SU-DHL-6 (cell line): ENCODE results near the gene CNTNAP5.

Experiments used
- H2AFZ ChIP-seq: fragments of 200-600 bp; sonication (generic); 2 replicates; pipeline ENCODE4 v1.6.1; 2014; ENCODE audit warnings: low read depth, mild to moderate bottlenecking, moderate library complexity, mixed read lengths, antibody characterized with exemption, low read length; ENCODE audit not compliant: severe bottlenecking
- H3F3A ChIP-seq: fragments of 200-600 bp; shearing (Covaris generic); 2 replicates; pipeline ENCODE4 v1.6.0; 2016; ENCODE audit warnings: antibody characterized with exemption, mild to moderate bottlenecking; ENCODE audit not compliant: insufficient read depth
- H3K27ac ChIP-seq: fragments of 200-600 bp; sonication (generic); 2 replicates; pipeline ENCODE4 v1.5.1; 2016; ENCODE audit warnings: low read depth, mild to moderate bottlenecking, low read length, moderate library complexity, mixed read lengths
- H3K27me3 ChIP-seq: fragments of 200-600 bp; sonication (generic), shearing (Covaris generic); 2 replicates; pipeline ENCODE4 v1.6.0; 2014; ENCODE audit warnings: mild to moderate bottlenecking, low read length
- H3K36me3 ChIP-seq: fragments of 200-600 bp; sonication (generic); 2 replicates; pipeline ENCODE4 v1.6.1; 2014; ENCODE audit warnings: mild to moderate bottlenecking, low read length, mixed read lengths
- H3K4me2 ChIP-seq: fragments of 300-600, 200-600 bp; shearing (Covaris generic), sonication (generic); 2 replicates; pipeline ENCODE4 v1.6.0; 2014; ENCODE audit warnings: low read length, low read depth, mild to moderate bottlenecking; ENCODE audit not compliant: poor library complexity, severe bottlenecking
- H3K4me3 ChIP-seq: fragments of 200-600 bp; sonication (generic); 2 replicates; pipeline ENCODE4 v1.5.1; 2014; ENCODE audit warnings: antibody characterized with exemption, low read length, mild to moderate bottlenecking, mixed read lengths; ENCODE audit not compliant: insufficient read depth, poor library complexity, severe bottlenecking
- H3K79me2 ChIP-seq: fragments of 200-600 bp; sonication (generic); 2 replicates; pipeline ENCODE4 v1.6.1; 2014; ENCODE audit warnings: mild to moderate bottlenecking, low read length, moderate library complexity; ENCODE audit not compliant: insufficient read depth
- H3K9ac ChIP-seq: fragments of 200-600 bp; sonication (generic); 2 replicates; pipeline ENCODE4 v1.7.0; 2014; ENCODE audit warnings: mild to moderate bottlenecking, low read length
- H3K9me2 ChIP-seq: fragments of 200-600 bp; sonication (generic); replicated peaks from 2 replicates; pipeline ENCODE4 v1.6.1; 2014; ENCODE audit warnings: low read length; ENCODE audit not compliant: insufficient read depth
- H3K9me3 ChIP-seq: fragments of 200-600 bp; sonication (generic); 2 replicates; pipeline ENCODE4 v1.6.1; 2014; ENCODE audit warnings: low read length, mixed read lengths; ENCODE audit not compliant: insufficient read depth
- H4K20me1 ChIP-seq: fragments of 200-600 bp; sonication (generic); 2 replicates; pipeline ENCODE4 v1.6.1; 2014; ENCODE audit warnings: low read depth, mild to moderate bottlenecking, antibody characterized with exemption, low read length, moderate library complexity, mixed read lengths
- EZH2phosphoT487 ChIP-seq: fragments of 200-600 bp; sonication (generic), shearing (Covaris generic); conservative IDR thresholded peaks from 2 replicates; pipeline ENCODE4 v1.6.1; 2018; ENCODE audit warnings: mild to moderate bottlenecking, antibody characterized with exemption, low read length, moderate library complexity, mixed read lengths
- TF ChIP-seq, protein P1 (sequence below): fragments of 200-600 bp; sonication (generic); IDR thresholded peaks from one replicate; pipeline ENCODE4 v1.5.1; 2017; ENCODE audit warnings: antibody characterized with exemption, mild to moderate bottlenecking, low read length, moderate library complexity; ENCODE audit not compliant: insufficient read depth, poor library complexity, severe bottlenecking

The CNTNAP5 gene

DNA sequence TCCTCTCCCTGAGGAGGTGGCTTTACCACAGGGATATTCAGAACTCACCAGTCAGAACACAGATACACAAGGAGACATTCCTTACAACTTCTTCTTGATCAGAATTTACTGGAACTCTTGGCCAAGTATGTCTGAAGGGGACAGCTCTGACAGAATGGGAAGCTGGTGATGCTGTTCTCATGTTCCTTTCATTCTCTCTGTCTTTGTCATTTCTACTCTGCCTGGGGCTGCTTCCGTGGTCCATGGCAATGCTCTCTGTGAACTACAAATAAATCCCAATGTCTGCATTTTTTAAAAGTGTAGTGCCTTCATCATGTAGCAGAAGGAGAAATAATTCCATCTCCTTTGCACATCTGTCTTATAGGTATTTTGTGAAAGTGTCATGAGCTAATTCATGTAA lies 730.3 kb downstream of the CNTNAP5 start:
- no peak for TF ChIP-seq EZH2phosphoT487
- TF ChIP-seq, protein P1, sequence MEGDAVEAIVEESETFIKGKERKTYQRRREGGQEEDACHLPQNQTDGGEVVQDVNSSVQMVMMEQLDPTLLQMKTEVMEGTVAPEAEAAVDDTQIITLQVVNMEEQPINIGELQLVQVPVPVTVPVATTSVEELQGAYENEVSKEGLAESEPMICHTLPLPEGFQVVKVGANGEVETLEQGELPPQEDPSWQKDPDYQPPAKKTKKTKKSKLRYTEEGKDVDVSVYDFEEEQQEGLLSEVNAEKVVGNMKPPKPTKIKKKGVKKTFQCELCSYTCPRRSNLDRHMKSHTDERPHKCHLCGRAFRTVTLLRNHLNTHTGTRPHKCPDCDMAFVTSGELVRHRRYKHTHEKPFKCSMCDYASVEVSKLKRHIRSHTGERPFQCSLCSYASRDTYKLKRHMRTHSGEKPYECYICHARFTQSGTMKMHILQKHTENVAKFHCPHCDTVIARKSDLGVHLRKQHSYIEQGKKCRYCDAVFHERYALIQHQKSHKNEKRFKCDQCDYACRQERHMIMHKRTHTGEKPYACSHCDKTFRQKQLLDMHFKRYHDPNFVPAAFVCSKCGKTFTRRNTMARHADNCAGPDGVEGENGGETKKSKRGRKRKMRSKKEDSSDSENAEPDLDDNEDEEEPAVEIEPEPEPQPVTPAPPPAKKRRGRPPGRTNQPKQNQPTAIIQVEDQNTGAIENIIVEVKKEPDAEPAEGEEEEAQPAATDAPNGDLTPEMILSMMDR, result no peak
- Histone ChIP-seq H4K20me1 (no peaks in the 10 kb centered on the region), H3K9me2 (no peaks in the 10 kb centered on the region), H3K27me3 (no peaks in the 10 kb centered on the region), H3K27ac (no peak overlapping the region), H3K9ac (no peak overlapping the region), H2AFZ (no peak overlapping the region), H3K36me3 (no peaks in the 10 kb centered on the region), H3F3A (no peaks in the 10 kb centered on the region), H3K9me3 (no peaks in the 10 kb centered on the region), H3K79me2 (no peaks in the 10 kb centered on the region), H3K4me3 (no peak overlapping the region), H3K4me2 (no peak overlapping the region)

DNA sequence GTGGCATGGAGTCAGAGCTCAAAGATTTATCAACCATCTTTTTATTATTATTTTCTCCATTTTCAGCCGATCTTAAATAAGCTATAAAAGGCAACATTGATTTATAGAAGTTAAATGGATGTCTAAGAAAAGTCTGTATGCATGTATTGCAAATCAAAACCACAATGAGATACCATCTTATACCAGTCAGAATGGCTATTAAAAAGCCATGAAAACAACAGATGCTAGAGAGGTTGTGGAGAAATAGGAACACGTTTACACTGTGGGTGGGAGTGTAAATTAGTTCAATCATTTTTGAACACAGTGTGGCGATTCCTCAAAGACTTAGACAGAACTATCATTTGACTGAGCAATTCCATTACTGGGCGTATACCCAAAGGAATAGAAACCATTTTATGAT lies 731.0 kb downstream of the CNTNAP5 start:
- no peak overlapping the region for H3K27ac ChIP-seq
- no peaks in the 10 kb centered on the region for H4K20me1 ChIP-seq
- no peak overlapping the region for H3K4me2 ChIP-seq
- H3K4me3 ChIP-seq, result no peak overlapping the region
- no peaks in the 10 kb centered on the region for H3K36me3 ChIP-seq
- no peaks in the 10 kb centered on the region for H3F3A ChIP-seq
- TF ChIP-seq, protein P1, result no peak
- H3K9ac ChIP-seq, result no peak overlapping the region
- no peak overlapping the region for H2AFZ ChIP-seq
- H3K9me3 ChIP-seq, result no peaks in the 10 kb centered on the region
- no peaks in the 10 kb centered on the region for H3K27me3 ChIP-seq
- no peaks in the 10 kb centered on the region for H3K79me2 ChIP-seq
- no peaks in the 10 kb centered on the region for H3K9me2 ChIP-seq

DNA sequence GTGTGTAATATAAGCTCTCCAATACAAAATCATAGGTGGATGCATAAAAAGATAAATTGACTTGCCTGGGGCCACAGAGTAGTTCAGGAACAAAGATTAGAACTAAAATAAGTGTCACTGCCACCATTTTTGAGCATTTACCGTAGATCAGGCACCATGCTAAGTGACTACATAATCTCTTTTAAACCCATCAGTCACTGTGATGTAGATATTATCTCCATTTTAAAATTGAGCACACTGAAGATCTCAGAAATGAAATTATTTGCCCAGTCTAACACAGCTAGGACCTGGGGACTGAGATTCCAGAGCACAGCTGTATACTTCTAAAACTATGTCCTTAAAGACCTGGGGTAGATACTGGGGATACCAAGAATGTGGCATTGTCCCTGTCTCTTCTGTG lies 737.3 kb downstream of the CNTNAP5 start:
- no peaks in the 10 kb centered on the region for H3F3A ChIP-seq
- H3K27me3 ChIP-seq, result no peaks in the 10 kb centered on the region
- no peaks in the 10 kb centered on the region for H3K9me3 ChIP-seq
- H3K27ac ChIP-seq, result no peak overlapping the region
- no peak overlapping the region for H3K9ac ChIP-seq
- H3K4me2 ChIP-seq, result no peak overlapping the region
- no peaks in the 10 kb centered on the region for H3K9me2 ChIP-seq
- TF ChIP-seq EZH2phosphoT487, result no peak
- TF ChIP-seq, protein P1, result no peak
- no peak overlapping the region for H2AFZ ChIP-seq
- no peaks in the 10 kb centered on the region for H3K36me3 ChIP-seq
- no peaks in the 10 kb centered on the region for H3K79me2 ChIP-seq
- no peak overlapping the region for H3K4me3 ChIP-seq
- H4K20me1 ChIP-seq, result no peaks in the 10 kb centered on the region

DNA sequence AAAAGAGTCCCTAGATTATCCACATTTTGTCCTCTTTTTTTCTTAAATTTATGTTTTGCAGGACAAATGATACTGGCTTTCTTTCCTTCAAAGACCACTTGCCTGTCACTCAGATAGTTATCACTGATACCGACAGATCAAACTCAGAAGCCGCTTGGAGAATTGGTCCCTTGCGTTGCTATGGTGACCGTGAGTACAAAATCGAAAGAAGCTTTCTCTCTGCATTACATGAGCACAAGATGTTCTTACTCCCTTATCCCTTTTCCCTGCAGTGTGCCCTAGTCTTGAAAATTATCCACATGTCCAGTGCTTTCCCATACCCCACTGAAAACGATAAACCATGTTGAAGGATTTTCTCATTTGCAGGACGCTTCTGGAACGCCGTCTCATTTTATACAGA lies 738.5 kb downstream of the CNTNAP5 start:
- H3F3A ChIP-seq, result no peaks in the 10 kb centered on the region
- no peaks in the 10 kb centered on the region for H4K20me1 ChIP-seq
- no peak overlapping the region for H3K27ac ChIP-seq
- H3K4me3 ChIP-seq, result no peak overlapping the region
- no peaks in the 10 kb centered on the region for H3K27me3 ChIP-seq
- H2AFZ ChIP-seq, result no peak overlapping the region
- no peak overlapping the region for H3K9ac ChIP-seq
- no peaks in the 10 kb centered on the region for H3K36me3 ChIP-seq
- H3K9me3 ChIP-seq, result no peaks in the 10 kb centered on the region
- no peaks in the 10 kb centered on the region for H3K9me2 ChIP-seq
- no peaks in the 10 kb centered on the region for H3K79me2 ChIP-seq
- TF ChIP-seq, protein P1, result no peak
- TF ChIP-seq EZH2phosphoT487, result no peak
- H3K4me2 ChIP-seq, result no peak overlapping the region
